ENCODE measurements around the gene XPC. TPM values are rescaled to one million over a fixed set of nuclear protein-coding genes. Genes with fewer than 3 reads are reported as not detected.
"Not testable (repeated sequence)": the region's sequence is repeated elsewhere in the genome, so short reads cannot be mapped to it uniquely, and the experiment has no call there.

The XPC gene
- total RNA-seq: 50.1 and 52.1 TPM in 2 replicates

- Histone ChIP-seq H3K36me3 (ENCODE audit: insufficient read depth, low read length) (peaks cover 13% of the 10 kb centered on the region), H2AFZ (ENCODE audit: low read length) (peak within 1 kb of the TSS; percentile 99), H3K27ac (ENCODE audit: low read depth, low read length) (peak within 1 kb of the TSS; percentile 75), H3K79me2 (ENCODE audit: insufficient read depth, low read length) (peaks cover 65% of the 10 kb centered on the region), H3K9me3 (ENCODE audit: low read depth, low read length) (no peaks in the 10 kb centered on the region), H3K27me3 (ENCODE audit: insufficient read depth, low read length) (no peaks in the 10 kb centered on the region), H3K4me3 (ENCODE audit: insufficient read depth, low read length) (peak within 1 kb of the TSS; percentile 88), H4K20me1 (ENCODE audit: insufficient read depth, low read length) (peaks cover 13% of the 10 kb centered on the region), H3K4me2 (ENCODE audit: insufficient read depth, low read length) (peak within 1 kb of the TSS; percentile 86), H3K4me1 (ENCODE audit: insufficient read depth, low read length) (peaks cover 38% of the 10 kb centered on the region)
- peak; percentile 97 for DNase-seq (ENCODE audit: insufficient read length, low spot score, missing footprints)
- TF ChIP-seq CTCF (IDR thresholded peaks at IDR 0.05; ENCODE audit: extremely low read depth, low read depth, low read length): no peak
These were observed at the start of gene XPC, which contains the start of gene LSM3 for GRCh38 chr3:14178247-14179113. Gene XPC, minus strand, starts transcription at chr3:14178601. Its CDS starts 33 bp downstream, at chr3:14178568. Gene LSM3, plus strand, starts transcription at chr3:14178817. Its CDS starts 44 bp downstream, at chr3:14178861.

- Histone ChIP-seq H2AFZ (ENCODE audit: low read length) (no peak overlapping the region), H3K4me3 (ENCODE audit: insufficient read depth, low read length) (no peak overlapping the region), H3K4me1 (ENCODE audit: insufficient read depth, low read length) (peaks cover 45% of the 10 kb centered on the region), H3K27ac (ENCODE audit: low read depth, low read length) (peak overlapping the region; percentile 44), H3K9me3 (ENCODE audit: low read depth, low read length) (no peaks in the 10 kb centered on the region), H4K20me1 (ENCODE audit: insufficient read depth, low read length) (no peaks in the 10 kb centered on the region), H3K27me3 (ENCODE audit: insufficient read depth, low read length) (no peaks in the 10 kb centered on the region), H3K79me2 (ENCODE audit: insufficient read depth, low read length) (no peaks in the 10 kb centered on the region), H3K4me2 (ENCODE audit: insufficient read depth, low read length) (no peak overlapping the region), H3K36me3 (ENCODE audit: insufficient read depth, low read length) (no peaks in the 10 kb centered on the region)
- DNase-seq (ENCODE audit: insufficient read length, low spot score, missing footprints): no peak
- no peak for TF ChIP-seq CTCF (IDR thresholded peaks at IDR 0.05; ENCODE audit: extremely low read depth, low read depth, low read length)
These were observed 49.5 kb upstream of the XPC start for GRCh38 chr3:14227856-14228255.

- not testable (repeated sequence) for DNase-seq (ENCODE audit: insufficient read length, low spot score, missing footprints); H3K4me2 ChIP-seq (ENCODE audit: insufficient read depth, low read length); H3K36me3 ChIP-seq (ENCODE audit: insufficient read depth, low read length); H2AFZ ChIP-seq (ENCODE audit: low read length); H3K79me2 ChIP-seq (ENCODE audit: insufficient read depth, low read length); H3K27me3 ChIP-seq (ENCODE audit: insufficient read depth, low read length); H3K4me3 ChIP-seq (ENCODE audit: insufficient read depth, low read length); H3K27ac ChIP-seq (ENCODE audit: low read depth, low read length); H3K9me3 ChIP-seq (ENCODE audit: low read depth, low read length); H4K20me1 ChIP-seq (ENCODE audit: insufficient read depth, low read length)
- peaks cover 38% of the 10 kb centered on the region for H3K4me1 ChIP-seq (ENCODE audit: insufficient read depth, low read length)
These were observed 48.0 kb upstream of the XPC start for GRCh38 chr3:14226351-14226750.

- H3K9me3 ChIP-seq (ENCODE audit: low read depth, low read length): peaks cover 2% of the 10 kb centered on the region
- DNase-seq (ENCODE audit: insufficient read length, low spot score, missing footprints): no peak
- no peak overlapping the region for H3K4me3 ChIP-seq (ENCODE audit: insufficient read depth, low read length)
- no peak for TF ChIP-seq CTCF (IDR thresholded peaks at IDR 0.05; ENCODE audit: extremely low read depth, low read depth, low read length)
- no peak overlapping the region for H2AFZ ChIP-seq (ENCODE audit: low read length)
- H3K27me3 ChIP-seq (ENCODE audit: insufficient read depth, low read length): no peaks in the 10 kb centered on the region
- no peaks in the 10 kb centered on the region for H3K36me3 ChIP-seq (ENCODE audit: insufficient read depth, low read length)
- no peak overlapping the region for H3K4me2 ChIP-seq (ENCODE audit: insufficient read depth, low read length)
- no peaks in the 10 kb centered on the region for H3K79me2 ChIP-seq (ENCODE audit: insufficient read depth, low read length)
- no peaks in the 10 kb centered on the region for H4K20me1 ChIP-seq (ENCODE audit: insufficient read depth, low read length)
- H3K27ac ChIP-seq (ENCODE audit: low read depth, low read length): no peak overlapping the region
- H3K4me1 ChIP-seq (ENCODE audit: insufficient read depth, low read length): peaks cover 38% of the 10 kb centered on the region
These were observed 47.0 kb upstream of the XPC start for GRCh38 chr3:14225421-14225820.

Measured in osteoblast (primary cell).